ENCODE data around the gene GAS2L2.

The GAS2L2 gene

DNA sequence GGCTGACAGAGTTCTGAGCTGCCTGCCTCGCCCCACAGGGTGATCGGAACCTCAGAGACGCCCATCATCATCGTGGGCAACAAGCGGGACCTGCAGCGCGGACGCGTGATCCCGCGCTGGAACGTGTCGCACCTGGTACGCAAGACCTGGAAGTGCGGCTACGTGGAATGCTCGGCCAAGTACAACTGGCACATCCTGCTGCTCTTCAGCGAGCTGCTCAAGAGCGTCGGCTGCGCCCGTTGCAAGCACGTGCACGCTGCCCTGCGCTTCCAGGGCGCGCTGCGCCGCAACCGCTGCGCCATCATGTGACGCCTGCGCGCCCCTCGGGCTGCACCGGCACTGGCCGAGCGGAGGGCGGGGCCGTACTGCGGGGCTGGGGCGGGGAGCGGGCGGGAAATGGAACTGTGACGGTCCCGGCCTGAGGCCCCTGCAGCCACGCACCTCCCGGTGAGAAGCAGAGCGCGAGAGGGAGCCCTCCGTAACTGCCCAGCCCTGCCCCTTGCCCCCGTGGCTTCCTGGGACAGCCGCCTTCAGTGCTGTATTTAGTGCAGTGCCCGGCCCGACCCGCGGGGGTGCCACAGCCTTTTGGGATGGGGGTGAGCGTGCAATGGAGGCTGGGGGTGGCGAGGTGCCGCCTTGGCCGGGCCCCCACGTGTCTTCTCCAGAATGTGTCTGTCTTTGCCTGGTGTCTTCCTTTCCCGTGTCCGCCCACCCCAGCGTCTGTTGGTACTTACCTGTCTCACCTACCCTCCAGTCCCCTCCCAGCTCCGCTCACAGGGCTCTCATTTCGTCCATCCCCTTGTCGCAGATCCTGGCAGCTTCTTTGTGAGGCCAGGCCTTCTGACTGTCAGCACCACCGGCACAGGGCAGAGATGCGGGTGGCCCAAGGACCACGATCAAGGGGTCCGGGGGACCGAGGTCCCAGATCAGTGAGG is 11.8 kb downstream of the GAS2L2 start:
- H3K4me3 ChIP-seq (ENCODE audit: low read length) = no peak overlapping the region
- TF ChIP-seq CTCF (conservative IDR thresholded peaks at IDR 0.05; ENCODE audit: low read depth, low read length) = peak; percentile 12
- DNase-seq (ENCODE audit: low read depth) = no peak

DNA sequence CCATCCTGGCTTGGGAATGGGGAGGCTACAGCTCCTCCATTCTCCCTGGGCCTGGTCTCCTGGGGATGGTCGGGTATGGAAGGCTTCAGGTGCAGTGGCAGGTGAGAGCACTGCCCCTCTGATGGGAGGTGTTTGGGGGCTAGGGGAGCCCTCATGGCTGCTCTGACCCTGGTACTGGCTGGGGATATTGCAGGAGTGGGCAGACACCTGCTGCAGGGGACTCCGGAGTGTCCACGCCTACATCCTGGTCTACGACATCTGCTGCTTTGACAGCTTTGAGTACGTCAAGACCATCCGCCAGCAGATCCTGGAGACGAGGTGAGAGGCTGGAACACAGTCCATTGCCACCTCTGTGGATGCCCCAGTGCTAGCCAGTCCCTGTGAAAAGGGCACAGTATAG is 12.8 kb downstream of the GAS2L2 start:
- no peak overlapping the region for H3K4me3 ChIP-seq (ENCODE audit: low read length)
- TF ChIP-seq CTCF (conservative IDR thresholded peaks at IDR 0.05; ENCODE audit: low read depth, low read length) = no peak
- no peak for DNase-seq (ENCODE audit: low read depth)

DNA sequence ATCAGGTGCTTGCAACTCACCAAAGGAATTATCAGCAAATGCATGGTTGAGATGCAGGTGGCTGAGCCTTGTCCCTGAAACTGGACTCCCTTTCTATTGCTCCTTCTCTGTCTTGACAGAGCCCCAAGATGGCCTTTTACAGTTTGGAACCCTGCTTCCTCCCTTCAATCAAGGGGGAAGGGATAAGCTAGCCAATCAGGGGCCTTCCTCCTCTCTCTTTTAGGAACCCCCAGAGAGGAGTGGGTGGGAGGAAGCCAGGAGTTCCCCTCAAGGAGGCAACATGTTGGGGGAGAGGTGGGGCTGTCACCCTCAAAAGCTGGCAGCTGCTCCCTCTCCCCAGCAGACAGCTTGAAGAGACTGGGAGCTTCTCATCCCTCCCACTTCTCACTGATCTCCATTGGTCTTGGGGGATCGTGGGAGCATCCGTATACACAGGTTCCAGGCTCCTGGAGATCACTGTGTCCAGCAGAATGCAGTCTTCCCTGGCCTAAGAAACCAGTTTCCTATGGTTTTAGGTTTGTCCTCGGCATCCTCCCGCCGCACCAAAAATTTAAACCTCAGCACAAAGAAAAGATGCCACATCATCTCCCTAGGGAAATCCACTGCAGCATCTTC is 14.4 kb downstream of the GAS2L2 start:
- TF ChIP-seq CTCF (conservative IDR thresholded peaks at IDR 0.05; ENCODE audit: low read depth, low read length) = no peak
- no peak overlapping the region for H3K4me3 ChIP-seq (ENCODE audit: low read length)
- no peak for DNase-seq (ENCODE audit: low read depth)

- no peak for DNase-seq (ENCODE audit: low read depth)
- no peak for TF ChIP-seq CTCF (conservative IDR thresholded peaks at IDR 0.05; ENCODE audit: low read depth, low read length)
- H3K4me3 ChIP-seq (ENCODE audit: low read length) = no peak overlapping the region
Measured at GRCh38 chr17:35736236-35736635, 16.8 kb downstream of the GAS2L2 start.

GRCh38 chr17:35735036-35735805 is 17.8 kb downstream of the GAS2L2 start:
- DNase-seq (ENCODE audit: low read depth) = no peak

GRCh38 chr17:35734396-35734795 is 18.6 kb downstream of the GAS2L2 start:
- no peak for TF ChIP-seq CTCF (conservative IDR thresholded peaks at IDR 0.05; ENCODE audit: low read depth, low read length)
- H3K4me3 ChIP-seq (ENCODE audit: low read length) = no peak overlapping the region
- no peak for DNase-seq (ENCODE audit: low read depth)

More at GRCh38 chr17:35735036-35735805, 17.8 kb downstream of the GAS2L2 start:
- no peak for TF ChIP-seq CTCF (conservative IDR thresholded peaks at IDR 0.05; ENCODE audit: low read depth, low read length)
- H3K4me3 ChIP-seq (ENCODE audit: low read length) = no peak overlapping the region

Measured in retinal pigment epithelial cell (primary cell).